ENCODE results near the gene NR2F1-AS1.

DNA sequence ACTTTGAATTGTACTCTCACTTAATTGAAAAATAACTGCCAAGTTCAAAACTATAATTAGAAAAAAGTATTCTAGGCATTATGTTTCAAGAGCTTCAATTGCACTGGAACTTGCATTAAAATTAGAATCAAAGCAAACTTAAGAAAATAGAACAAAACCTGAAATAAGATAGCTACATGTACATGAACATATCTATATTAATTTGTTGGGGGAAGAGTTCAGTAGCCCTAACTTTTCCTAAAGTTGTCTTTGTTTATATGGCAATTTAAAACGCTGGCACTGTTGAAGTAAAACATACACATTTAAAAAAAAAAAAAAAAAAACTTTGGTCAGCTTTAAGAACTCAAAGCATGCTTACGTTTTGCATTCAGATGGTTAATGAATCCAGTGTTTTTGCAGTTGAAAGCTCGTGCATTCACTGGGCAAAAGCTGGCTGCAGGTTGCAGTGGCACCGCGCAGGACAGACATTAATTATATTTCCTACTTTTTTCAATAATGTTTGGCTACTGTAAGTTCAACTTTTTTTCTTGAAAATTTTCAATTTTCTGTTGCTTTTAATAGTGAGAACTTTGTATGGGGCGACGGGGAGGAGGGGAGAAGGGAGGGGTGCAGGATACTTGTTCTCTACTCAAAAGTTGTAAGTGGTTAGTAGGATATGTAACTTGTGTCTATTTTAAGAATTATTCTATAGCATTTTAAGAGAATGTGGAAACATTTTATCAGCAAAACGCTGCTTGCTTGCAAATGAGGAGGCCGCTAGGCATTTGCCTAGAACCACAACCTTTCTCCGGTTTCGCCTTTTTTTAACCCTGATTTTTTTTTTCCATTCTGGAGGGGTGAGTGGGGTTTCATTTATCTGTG lies 5.9 kb upstream of the NR2F1-AS1 start:
- TF ChIP-seq, protein P1, sequence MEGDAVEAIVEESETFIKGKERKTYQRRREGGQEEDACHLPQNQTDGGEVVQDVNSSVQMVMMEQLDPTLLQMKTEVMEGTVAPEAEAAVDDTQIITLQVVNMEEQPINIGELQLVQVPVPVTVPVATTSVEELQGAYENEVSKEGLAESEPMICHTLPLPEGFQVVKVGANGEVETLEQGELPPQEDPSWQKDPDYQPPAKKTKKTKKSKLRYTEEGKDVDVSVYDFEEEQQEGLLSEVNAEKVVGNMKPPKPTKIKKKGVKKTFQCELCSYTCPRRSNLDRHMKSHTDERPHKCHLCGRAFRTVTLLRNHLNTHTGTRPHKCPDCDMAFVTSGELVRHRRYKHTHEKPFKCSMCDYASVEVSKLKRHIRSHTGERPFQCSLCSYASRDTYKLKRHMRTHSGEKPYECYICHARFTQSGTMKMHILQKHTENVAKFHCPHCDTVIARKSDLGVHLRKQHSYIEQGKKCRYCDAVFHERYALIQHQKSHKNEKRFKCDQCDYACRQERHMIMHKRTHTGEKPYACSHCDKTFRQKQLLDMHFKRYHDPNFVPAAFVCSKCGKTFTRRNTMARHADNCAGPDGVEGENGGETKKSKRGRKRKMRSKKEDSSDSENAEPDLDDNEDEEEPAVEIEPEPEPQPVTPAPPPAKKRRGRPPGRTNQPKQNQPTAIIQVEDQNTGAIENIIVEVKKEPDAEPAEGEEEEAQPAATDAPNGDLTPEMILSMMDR (IDR thresholded peaks at IDR 0.05; ENCODE audit: insufficient read depth, low read depth, low read length) = no peak
- TF ChIP-seq EZH2 (IDR thresholded peaks at IDR 0.05; ENCODE audit: insufficient read depth, low read length) = no peak
